ENCODE measurements around the gene ME3.

The ME3 gene

GRCh38 chr11:86403458-86403857, 269.0 kb downstream of the ME3 start:
- Histone ChIP-seq H3K4me1 (ENCODE audit: control insufficient read depth, insufficient read depth, low read length) (no peaks in the 10 kb centered on the region), H3K27me3 (ENCODE audit: control insufficient read depth in 1 of 2, insufficient read depth in 2 of 2, low read length in 2 of 2) (no peaks in the 10 kb centered on the region), H3K27ac (ENCODE audit: low read length) (no peak overlapping the region), H3K9ac (ENCODE audit: low read length in 2 of 2) (no peak overlapping the region), H3K36me3 (ENCODE audit: control insufficient read depth in 2 of 2, insufficient read depth in 2 of 2, low read length in 2 of 2) (no peaks in the 10 kb centered on the region), H3K9me3 (ENCODE audit: control insufficient read depth in 2 of 2, low read length in 2 of 2) (no peaks in the 10 kb centered on the region), H3K4me3 (ENCODE audit: low read length in 2 of 2) (no peak overlapping the region)

DNA sequence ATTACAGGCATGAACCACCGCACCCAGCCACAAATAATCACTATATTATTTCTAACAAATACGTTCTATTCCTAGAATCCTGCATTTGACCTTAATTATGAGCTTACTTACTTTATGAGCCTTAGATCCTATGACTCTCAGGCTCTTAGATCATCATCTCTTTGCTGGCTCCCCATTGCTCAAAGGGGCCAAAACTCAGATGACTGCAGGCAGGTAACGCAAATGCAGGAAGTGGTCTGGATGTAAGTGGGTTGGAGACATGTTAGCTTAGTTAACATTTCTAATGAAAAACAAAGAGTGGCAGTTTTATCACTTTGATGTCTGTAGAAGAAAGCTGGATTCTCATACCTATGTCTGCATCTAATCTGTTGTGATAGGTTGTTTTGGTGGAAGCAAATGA, 274.3 kb downstream of the ME3 start:
- Histone ChIP-seq H3K36me3 (ENCODE audit: control insufficient read depth in 2 of 2, insufficient read depth in 2 of 2, low read length in 2 of 2) (no peaks in the 10 kb centered on the region), H3K27ac (ENCODE audit: low read length) (no peak overlapping the region), H3K9ac (ENCODE audit: low read length in 2 of 2) (no peak overlapping the region), H3K27me3 (ENCODE audit: control insufficient read depth in 1 of 2, insufficient read depth in 2 of 2, low read length in 2 of 2) (no peaks in the 10 kb centered on the region), H3K9me3 (ENCODE audit: control insufficient read depth in 2 of 2, low read length in 2 of 2) (no peaks in the 10 kb centered on the region), H3K4me1 (ENCODE audit: control insufficient read depth, insufficient read depth, low read length) (peaks cover 5% of the 10 kb centered on the region), H3K4me3 (ENCODE audit: low read length in 2 of 2) (no peak overlapping the region)

DNA sequence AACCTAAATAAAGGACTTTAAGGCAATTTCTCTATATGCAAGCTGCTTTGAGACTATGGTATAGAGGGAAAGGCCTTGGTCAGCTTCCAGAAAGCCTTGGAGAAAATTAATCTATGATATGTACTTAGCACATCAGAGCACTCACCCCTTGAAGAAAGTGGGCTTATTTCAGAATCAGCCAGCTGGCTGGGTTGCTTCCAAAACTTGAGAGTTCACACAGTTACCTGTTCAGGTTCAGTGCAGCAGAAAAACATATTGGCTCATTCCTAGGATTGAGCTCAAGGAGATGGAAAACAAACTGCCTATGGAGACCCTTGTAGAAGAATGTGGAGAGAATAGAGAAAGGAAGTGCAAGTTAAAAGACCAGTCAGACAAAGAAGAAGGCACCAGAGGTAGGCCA, 275.1 kb downstream of the ME3 start:
- no peaks in the 10 kb centered on the region for H3K9me3 ChIP-seq (ENCODE audit: control insufficient read depth in 2 of 2, low read length in 2 of 2)
- no peak overlapping the region for H3K27ac ChIP-seq (ENCODE audit: low read length)
- H3K27me3 ChIP-seq (ENCODE audit: control insufficient read depth in 1 of 2, insufficient read depth in 2 of 2, low read length in 2 of 2): no peaks in the 10 kb centered on the region
- no peak overlapping the region for H3K4me3 ChIP-seq (ENCODE audit: low read length in 2 of 2)
- no peaks in the 10 kb centered on the region for H3K36me3 ChIP-seq (ENCODE audit: control insufficient read depth in 2 of 2, insufficient read depth in 2 of 2, low read length in 2 of 2)
- H3K9ac ChIP-seq (ENCODE audit: low read length in 2 of 2): no peak overlapping the region
- H3K4me1 ChIP-seq (ENCODE audit: control insufficient read depth, insufficient read depth, low read length): peaks cover 5% of the 10 kb centered on the region

DNA sequence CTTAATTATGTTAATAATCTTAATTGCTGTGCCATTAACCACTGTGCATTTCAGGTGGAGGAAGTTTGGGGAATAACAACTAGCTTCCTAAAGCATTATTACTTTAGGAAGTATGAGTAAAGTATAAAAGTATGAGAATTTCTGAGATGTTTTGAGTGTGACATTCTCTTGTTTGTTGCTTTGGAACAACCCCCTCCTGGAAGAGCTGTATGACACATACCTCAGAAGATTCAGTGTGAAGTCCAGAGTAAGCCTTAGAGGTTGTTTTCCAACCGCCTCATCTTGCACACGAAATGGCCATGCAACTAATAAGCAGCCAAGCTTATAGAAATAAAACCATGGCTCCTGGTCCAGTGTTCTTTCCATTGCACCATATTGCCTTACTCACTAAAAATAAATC, 276.0 kb downstream of the ME3 start:
- Histone ChIP-seq H3K9ac (ENCODE audit: low read length in 2 of 2) (no peak overlapping the region), H3K27me3 (ENCODE audit: control insufficient read depth in 1 of 2, insufficient read depth in 2 of 2, low read length in 2 of 2) (no peaks in the 10 kb centered on the region), H3K36me3 (ENCODE audit: control insufficient read depth in 2 of 2, insufficient read depth in 2 of 2, low read length in 2 of 2) (no peaks in the 10 kb centered on the region), H3K27ac (ENCODE audit: low read length) (no peak overlapping the region), H3K4me1 (ENCODE audit: control insufficient read depth, insufficient read depth, low read length) (peaks cover 5% of the 10 kb centered on the region), H3K9me3 (ENCODE audit: control insufficient read depth in 2 of 2, low read length in 2 of 2) (no peaks in the 10 kb centered on the region), H3K4me3 (ENCODE audit: low read length in 2 of 2) (no peak overlapping the region)

DNA sequence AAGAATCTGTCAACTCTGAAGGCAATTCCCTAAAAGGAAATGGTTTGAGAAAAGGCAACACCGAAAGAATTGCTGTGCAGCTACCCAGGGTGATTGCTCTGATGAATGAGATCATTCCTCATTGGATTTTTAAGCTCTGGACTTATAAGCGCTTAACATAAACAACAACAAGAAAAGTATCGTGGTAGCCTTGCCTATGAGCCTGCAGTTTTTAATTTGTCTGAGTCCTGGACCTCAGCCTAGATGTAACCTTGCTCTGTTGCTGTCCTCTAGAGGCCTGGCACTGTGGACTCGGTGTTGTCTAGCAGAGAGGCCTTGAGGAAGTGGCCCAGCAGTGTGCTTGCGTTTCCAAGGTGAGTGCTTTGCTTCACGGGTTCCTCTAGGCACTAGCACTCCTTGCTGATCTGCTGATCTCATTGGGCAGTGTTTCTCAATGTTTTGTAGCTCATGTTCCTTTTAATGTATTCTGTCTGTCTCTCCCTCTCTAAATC, 277.3 kb downstream of the ME3 start:
- Histone ChIP-seq H3K27ac (ENCODE audit: low read length) (peak overlapping the region; percentile 69), H3K4me1 (ENCODE audit: control insufficient read depth, insufficient read depth, low read length) (peaks cover 5% of the 10 kb centered on the region)

More for the DNA sequence above, 277.3 kb downstream of the ME3 start:
- Histone ChIP-seq H3K36me3 (ENCODE audit: control insufficient read depth in 2 of 2, insufficient read depth in 2 of 2, low read length in 2 of 2) (no peaks in the 10 kb centered on the region), H3K4me3 (ENCODE audit: low read length in 2 of 2) (peak overlapping the region in 1 of 2 donors; percentile 10), H3K9ac (ENCODE audit: low read length in 2 of 2) (no peak overlapping the region), H3K27me3 (ENCODE audit: control insufficient read depth in 1 of 2, insufficient read depth in 2 of 2, low read length in 2 of 2) (no peaks in the 10 kb centered on the region), H3K9me3 (ENCODE audit: control insufficient read depth in 2 of 2, low read length in 2 of 2) (no peaks in the 10 kb centered on the region)

Data from stomach smooth muscle (tissue), 2 donors.